ENCODE measurements around the gene PHKA2.

PHKA2 gene

GRCh38 chrX:18980262-18980661 is 3.7 kb downstream of the PHKA2 start:
- DNase-seq, result peak in 2 of 58 donors; percentile 0 to 4

GRCh38 chrX:18974993-18975392 is 8.9 kb downstream of the PHKA2 start:
- no peak for DNase-seq

GRCh38 chrX:18973527-18974192 is 10.3 kb downstream of the PHKA2 start:
- peak in 21 of 58 donors; percentile 0 to 63 (median 2) for DNase-seq

GRCh38 chrX:18971506-18971905 is 12.4 kb downstream of the PHKA2 start:
- DNase-seq, result no peak

- DNase-seq, result no peak
These were observed 13.4 kb downstream of the PHKA2 start for GRCh38 chrX:18970465-18970864.

- DNase-seq, result no peak
These were observed 17.3 kb downstream of the PHKA2 start for GRCh38 chrX:18966624-18967023.

- no peak for DNase-seq
These were observed 19.0 kb downstream of the PHKA2 start for GRCh38 chrX:18964901-18965300.

GRCh38 chrX:18964026-18964425 is 19.9 kb downstream of the PHKA2 start:
- no peak for DNase-seq

GRCh38 chrX:18962329-18962728 is 21.6 kb downstream of the PHKA2 start:
- no peak for DNase-seq

- no peak for DNase-seq
These were observed 22.2 kb downstream of the PHKA2 start for GRCh38 chrX:18961686-18962085.

GRCh38 chrX:18956303-18957032 is 27.4 kb downstream of the PHKA2 start:
- no peak for DNase-seq

GRCh38 chrX:18955676-18956075 is 28.2 kb downstream of the PHKA2 start:
- DNase-seq, result no peak

- DNase-seq, result no peak
These were observed 32.9 kb downstream of the PHKA2 start for GRCh38 chrX:18951032-18951431.

- DNase-seq, result no peak
These were observed 34.0 kb downstream of the PHKA2 start for GRCh38 chrX:18949944-18950301.

- DNase-seq, result no peak
These were observed 34.5 kb downstream of the PHKA2 start for GRCh38 chrX:18949291-18949943.

- no peak for DNase-seq
These were observed 37.3 kb downstream of the PHKA2 start for GRCh38 chrX:18946611-18947010.

GRCh38 chrX:18946157-18946556 is 37.8 kb downstream of the PHKA2 start:
- no peak for DNase-seq

GRCh38 chrX:18945483-18945882 is 38.4 kb downstream of the PHKA2 start:
- no peak for DNase-seq

- no peak for DNase-seq
These were observed 39.4 kb downstream of the PHKA2 start for GRCh38 chrX:18944482-18944881.

- DNase-seq, result no peak
These were observed 42.0 kb downstream of the PHKA2 start for GRCh38 chrX:18941896-18942295.

GRCh38 chrX:18938710-18939109 is 45.2 kb downstream of the PHKA2 start:
- no peak for DNase-seq

GRCh38 chrX:18937173-18937572 is 46.7 kb downstream of the PHKA2 start:
- no peak for DNase-seq

- no peak for DNase-seq
These were observed 48.0 kb downstream of the PHKA2 start for GRCh38 chrX:18935893-18936292.

All from anterior cingulate cortex (tissue), 58 donors.